ENCODE measurements around the gene TBC1D22B.

Gene TBC1D22B, protein sequence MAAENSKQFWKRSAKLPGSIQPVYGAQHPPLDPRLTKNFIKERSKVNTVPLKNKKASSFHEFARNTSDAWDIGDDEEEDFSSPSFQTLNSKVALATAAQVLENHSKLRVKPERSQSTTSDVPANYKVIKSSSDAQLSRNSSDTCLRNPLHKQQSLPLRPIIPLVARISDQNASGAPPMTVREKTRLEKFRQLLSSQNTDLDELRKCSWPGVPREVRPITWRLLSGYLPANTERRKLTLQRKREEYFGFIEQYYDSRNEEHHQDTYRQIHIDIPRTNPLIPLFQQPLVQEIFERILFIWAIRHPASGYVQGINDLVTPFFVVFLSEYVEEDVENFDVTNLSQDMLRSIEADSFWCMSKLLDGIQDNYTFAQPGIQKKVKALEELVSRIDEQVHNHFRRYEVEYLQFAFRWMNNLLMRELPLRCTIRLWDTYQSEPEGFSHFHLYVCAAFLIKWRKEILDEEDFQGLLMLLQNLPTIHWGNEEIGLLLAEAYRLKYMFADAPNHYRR

GRCh38 chr6:37257634-37258404 lies at the start of gene TBC1D22B, which contains the start of gene TMEM217:
TSS of gene TBC1D22B (plus strand) at chr6:37257772. CDS start at chr6:37257918, 146 bp downstream.
TSS of gene TMEM217 (minus strand) at chr6:37258144. CDS start at chr6:37219030, 39,114 bp downstream.
- peak within 1 kb of the TSS; percentile 85 for H3K4me3 ChIP-seq (ENCODE audit: low read depth, low read length)
- no peak for TF ChIP-seq CTCF (IDR thresholded peaks at IDR 0.05; ENCODE audit: insufficient read depth, low read depth, low read length, missing control alignments)
- peak; percentile 97 for DNase-seq (ENCODE audit: low read depth)

- peak; percentile 91 for TF ChIP-seq CTCF (IDR thresholded peaks at IDR 0.05; ENCODE audit: insufficient read depth, low read depth, low read length, missing control alignments)
- peak; percentile 89 for DNase-seq (ENCODE audit: low read depth)
Measured at GRCh38 chr6:37207903-37208456, 49.6 kb upstream of the TBC1D22B start.

DNA sequence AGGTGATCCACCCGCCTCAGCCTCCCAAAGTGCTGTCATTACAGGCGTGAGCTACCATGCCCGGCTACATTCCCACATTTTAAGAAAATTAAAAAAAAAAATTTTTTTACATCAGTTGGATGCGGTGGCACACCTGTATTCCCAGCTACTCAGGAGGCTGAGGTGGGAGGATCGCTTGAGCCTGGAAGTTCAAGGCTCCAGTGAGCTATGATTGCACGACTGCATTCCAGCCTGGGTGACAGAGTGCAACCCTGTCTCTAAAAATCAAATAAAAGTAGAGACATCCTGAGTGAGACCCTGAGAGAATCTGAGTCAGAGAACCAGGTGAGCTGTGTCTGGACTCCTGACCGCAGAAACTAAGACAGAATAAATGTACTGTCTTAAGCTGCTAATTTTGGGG lies 48.8 kb upstream of the TBC1D22B start:
- H3K4me3 ChIP-seq (ENCODE audit: low read depth, low read length) = no peak overlapping the region
- DNase-seq (ENCODE audit: low read depth) = no peak
- no peak for TF ChIP-seq CTCF (IDR thresholded peaks at IDR 0.05; ENCODE audit: insufficient read depth, low read depth, low read length, missing control alignments)

More at GRCh38 chr6:37207903-37208456, 49.6 kb upstream of the TBC1D22B start:
- H3K4me3 ChIP-seq (ENCODE audit: low read depth, low read length) = no peak overlapping the region

DNA sequence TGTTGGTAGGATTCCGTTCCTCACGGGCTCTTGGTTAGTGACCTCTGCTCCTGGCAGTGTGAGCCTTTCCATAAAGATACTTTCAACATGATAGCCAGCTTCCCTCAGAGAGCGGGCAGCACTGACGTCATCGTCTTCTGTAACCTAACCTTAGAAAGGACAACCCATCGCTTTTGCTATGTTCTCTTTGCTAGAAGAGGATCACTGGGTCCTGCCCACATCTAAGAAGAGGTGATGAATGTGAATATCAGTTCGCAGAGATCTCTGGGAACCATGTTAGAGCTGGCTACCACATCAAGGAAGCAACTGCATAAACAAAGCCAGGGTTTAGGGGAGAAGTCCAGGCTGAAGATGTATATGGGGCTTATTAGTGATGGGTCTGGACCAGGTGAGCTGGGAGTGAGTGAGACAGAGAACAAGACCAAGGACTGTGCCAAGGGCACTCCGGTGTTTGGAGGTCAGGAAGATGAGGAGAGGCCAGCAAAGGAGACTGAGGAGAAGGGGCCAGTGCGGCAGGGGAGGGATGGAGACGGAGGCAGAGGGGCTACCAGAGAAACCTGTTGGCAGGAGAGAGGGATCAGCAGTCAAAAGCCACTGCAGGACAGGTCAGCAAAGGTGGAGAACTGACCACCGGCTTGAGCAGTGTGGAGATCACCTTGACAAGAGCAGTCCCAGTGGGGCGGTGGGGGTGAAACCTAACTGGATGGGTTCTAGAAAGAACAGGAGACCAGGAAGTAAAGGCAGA lies 47.9 kb upstream of the TBC1D22B start:
- H3K4me3 ChIP-seq (ENCODE audit: low read depth, low read length) = no peak overlapping the region
- no peak for TF ChIP-seq CTCF (IDR thresholded peaks at IDR 0.05; ENCODE audit: insufficient read depth, low read depth, low read length, missing control alignments)
- DNase-seq (ENCODE audit: low read depth) = no peak

DNA sequence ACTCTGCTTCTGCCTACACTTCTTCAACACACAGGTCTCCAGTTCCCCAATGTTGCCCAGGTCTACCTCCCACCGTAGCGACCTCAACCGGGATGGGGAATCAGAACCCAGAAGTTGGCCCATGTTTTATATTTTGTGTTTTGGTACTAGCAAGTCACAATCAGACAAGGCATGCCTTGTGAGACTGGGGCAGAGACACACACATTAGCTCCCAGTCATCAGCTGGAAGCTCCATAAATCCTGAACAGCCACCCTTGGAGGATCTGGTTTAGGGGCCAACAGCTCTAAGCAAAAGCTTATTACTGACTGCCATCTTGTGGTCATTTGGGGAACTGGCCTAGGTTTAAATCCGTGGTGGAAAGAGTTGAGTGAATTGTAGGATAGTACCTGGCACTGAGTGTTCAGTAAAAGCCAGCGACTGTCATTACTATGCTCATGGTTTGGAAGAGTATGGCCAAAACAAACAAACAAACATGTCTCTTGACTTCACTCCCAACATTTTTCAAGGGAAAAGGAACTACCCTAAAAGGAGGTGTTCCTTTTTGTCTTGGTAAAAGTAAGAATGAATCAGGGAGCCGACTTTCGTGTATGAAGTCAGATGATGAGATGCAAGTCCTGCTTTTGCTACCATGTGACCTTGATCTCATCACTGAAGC lies 47.1 kb upstream of the TBC1D22B start:
- DNase-seq (ENCODE audit: low read depth) = peak; percentile 81
- peak; percentile 90 for TF ChIP-seq CTCF (IDR thresholded peaks at IDR 0.05; ENCODE audit: insufficient read depth, low read depth, low read length, missing control alignments)

DNA sequence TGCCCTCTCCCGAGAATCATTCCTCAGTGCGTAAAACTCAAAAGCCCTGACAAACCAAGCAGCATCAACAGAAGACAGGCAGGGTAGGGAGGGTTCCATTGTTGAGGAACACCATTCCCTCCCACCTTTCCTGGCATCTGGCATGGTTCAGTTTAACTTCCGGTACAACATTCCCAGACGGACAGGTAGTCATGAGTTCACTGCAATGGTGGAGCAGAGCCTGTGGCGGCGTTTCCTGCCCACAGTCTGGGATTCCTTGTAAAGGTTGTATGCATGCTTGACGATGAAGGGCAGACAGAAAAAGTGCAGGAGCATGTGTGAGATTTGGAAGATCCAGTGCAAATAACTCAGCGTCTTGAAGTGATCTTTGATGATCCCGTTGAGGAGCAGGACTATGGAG lies 45.3 kb upstream of the TBC1D22B start:
- no peak for DNase-seq (ENCODE audit: low read depth)
- no peak overlapping the region for H3K4me3 ChIP-seq (ENCODE audit: low read depth, low read length)
- TF ChIP-seq CTCF (IDR thresholded peaks at IDR 0.05; ENCODE audit: insufficient read depth, low read depth, low read length, missing control alignments) = no peak

More for the DNA sequence above, 47.1 kb upstream of the TBC1D22B start:
- no peak overlapping the region for H3K4me3 ChIP-seq (ENCODE audit: low read depth, low read length)

Data from GM12865 (cell line).